Measurements from ENCODE around the gene SVIL. TPM values are rescaled to one million over a fixed set of nuclear protein-coding genes. Genes with fewer than 3 reads are reported as not detected.
"Not testable (repeated sequence)": the region's sequence is repeated elsewhere in the genome, so short reads cannot be mapped to it uniquely, and the experiment has no call there.

The SVIL gene
- total RNA-seq, 4 donors from 2014 or later = 585 to 1,262 (median 942) TPM

GRCh38 chr10:29578457-29578856 is 56.3 kb downstream of the SVIL start:
- H3K9me3 ChIP-seq = no peaks in the 10 kb centered on the region
- no peak for TF ChIP-seq POLR2A (IDR thresholded peaks at IDR 0.05)
- TF ChIP-seq POLR2AphosphoS5 (IDR thresholded peaks at IDR 0.05) = no peak
- TF ChIP-seq CTCF (IDR thresholded peaks at IDR 0.05) = no peak
- no peak for TF ChIP-seq EP300 (IDR thresholded peaks at IDR 0.05)
- ATAC-seq = no peak
- no peak overlapping the region for H3K4me3 ChIP-seq
- no peaks in the 10 kb centered on the region for H3K27me3 ChIP-seq
- H3K27ac ChIP-seq = no peak overlapping the region
- peaks cover 0 to 63% (median 0%) of the 10 kb centered on the region in 3 donors for H3K4me1 ChIP-seq
- H3K36me3 ChIP-seq = peaks cover 0 to 13% of the 10 kb centered on the region in 2 donors
- 41 to 75% methylated on average over 2 to 3 of the region's 3 CpGs for WGBS, 2 donors (ENCODE audit: low coverage in 1 of 2)

DNA sequence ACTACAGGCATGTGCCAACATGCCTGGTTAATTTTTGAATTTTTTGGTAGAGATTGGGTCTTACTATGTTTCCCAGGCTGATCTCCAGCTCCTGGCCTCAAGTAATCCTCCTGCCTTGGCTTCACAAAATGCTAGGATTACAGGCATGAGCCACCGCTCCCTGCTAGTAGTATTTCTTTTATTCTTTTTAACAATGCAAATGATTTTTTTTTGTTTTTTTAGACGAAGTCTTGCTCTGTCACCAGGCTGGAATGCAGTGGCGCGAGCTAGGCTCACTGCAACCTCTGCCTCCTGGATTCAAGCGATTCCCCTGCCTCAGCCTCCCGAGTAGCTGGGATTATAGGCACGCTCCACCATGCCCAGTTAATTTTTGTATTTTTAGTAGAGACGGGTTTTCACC is 58.1 kb downstream of the SVIL start:
- Histone ChIP-seq H3K27me3 (no peaks in the 10 kb centered on the region), H3K27ac (no peak overlapping the region), H3K4me1 (peaks cover 0 to 48% (median 0%) of the 10 kb centered on the region in 3 donors), H3K4me3 (no peak overlapping the region), H3K36me3 (peaks cover 0 to 13% of the 10 kb centered on the region in 2 donors), H3K9me3 (no peaks in the 10 kb centered on the region)
- WGBS, 2 donors (ENCODE audit: low coverage in 1 of 2) = 87 to 89% methylated on average over 5 to 8 of the region's 8 CpGs
- no peak for ATAC-seq
- no peak for TF ChIP-seq EP300 (IDR thresholded peaks at IDR 0.05)
- TF ChIP-seq CTCF (IDR thresholded peaks at IDR 0.05) = no peak
- no peak for TF ChIP-seq POLR2AphosphoS5 (IDR thresholded peaks at IDR 0.05)
- TF ChIP-seq POLR2A (IDR thresholded peaks at IDR 0.05) = no peak

DNA sequence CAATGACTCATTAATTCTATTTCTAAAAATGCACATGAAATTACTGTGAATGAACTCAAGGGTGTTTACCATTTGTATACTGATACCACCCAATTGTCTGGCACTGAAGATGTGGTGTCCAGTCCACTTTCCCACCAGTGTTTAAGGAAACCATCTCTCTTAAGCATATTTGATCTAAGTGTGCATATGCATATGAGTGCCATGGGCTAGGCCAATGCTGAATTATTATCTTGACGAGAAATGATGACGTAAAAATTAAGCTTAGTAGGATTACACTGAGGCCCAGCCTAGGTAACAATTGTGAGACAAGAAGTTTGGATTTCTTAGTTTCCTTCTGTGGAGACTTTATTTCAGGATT is 59.7 kb downstream of the SVIL start:
- H3K9me3 ChIP-seq = no peaks in the 10 kb centered on the region
- no peaks in the 10 kb centered on the region for H3K27me3 ChIP-seq
- H3K4me1 ChIP-seq = peaks cover 0 to 48% (median 0%) of the 10 kb centered on the region in 3 donors
- peak overlapping the region in 1 of 4 donors; percentile 35 for H3K27ac ChIP-seq
- TF ChIP-seq CTCF (IDR thresholded peaks at IDR 0.05) (no peak), POLR2AphosphoS5 (IDR thresholded peaks at IDR 0.05) (no peak), EP300 (IDR thresholded peaks at IDR 0.05) (no peak), POLR2A (IDR thresholded peaks at IDR 0.05) (no peak)
- no peak overlapping the region for H3K4me3 ChIP-seq
- WGBS, 2 donors (ENCODE audit: low coverage in 1 of 2) = 81 to 100% methylated on average over 2 of the region's 2 CpGs
- no peak for ATAC-seq
- H3K36me3 ChIP-seq = peaks cover 0 to 13% of the 10 kb centered on the region in 2 donors

DNA sequence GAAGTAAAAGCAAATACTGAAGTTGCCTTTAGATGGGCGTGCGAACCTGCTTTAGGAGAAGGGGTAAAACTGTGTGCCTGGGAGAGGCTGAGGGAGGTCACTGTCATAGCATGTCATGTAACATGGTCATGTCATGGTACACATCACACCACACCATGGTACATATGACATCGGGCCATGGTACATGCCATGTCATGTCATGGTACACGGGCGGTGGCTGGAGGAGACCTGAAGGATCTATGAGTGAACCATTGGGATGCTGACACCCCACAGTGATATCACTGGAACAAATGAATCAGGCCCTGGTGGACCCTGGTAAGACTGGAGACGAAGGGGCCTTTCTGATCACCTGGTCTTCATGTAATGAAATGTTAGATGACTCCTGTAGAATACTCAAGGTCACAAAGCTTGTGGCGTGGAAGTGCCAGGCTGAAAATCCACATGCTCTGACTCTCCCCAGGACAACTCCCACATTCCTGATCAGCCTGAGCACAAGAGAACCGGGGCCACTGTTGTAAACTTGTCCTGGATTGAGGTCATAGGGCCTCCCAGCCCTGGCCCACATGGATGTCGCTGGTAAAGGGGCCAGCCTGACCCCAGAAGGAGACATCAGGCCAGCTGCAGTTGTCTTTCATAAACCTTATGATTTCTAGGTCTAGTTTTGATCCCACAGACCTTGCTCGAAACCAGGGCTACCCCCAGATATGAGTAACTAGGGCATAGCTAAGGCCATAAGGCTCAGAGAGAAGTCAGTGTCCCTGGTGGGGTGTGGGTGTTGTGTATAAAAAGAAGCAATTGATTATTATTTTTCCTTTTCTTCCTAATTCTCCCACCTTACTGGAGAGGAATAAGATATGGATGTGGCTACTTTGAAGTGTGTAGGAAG is 60.3 kb downstream of the SVIL start:
- Histone ChIP-seq H3K4me1 (peaks cover 0 to 48% (median 0%) of the 10 kb centered on the region in 3 donors), H3K27ac (peak overlapping the region in 3 of 4 donors; percentile 15 to 35 (median 32))
- peak; percentile 21 for TF ChIP-seq POLR2AphosphoS5 (IDR thresholded peaks at IDR 0.05)
- not testable (repeated sequence) for H3K36me3 ChIP-seq, H3K9me3 ChIP-seq, H3K27me3 ChIP-seq, ATAC-seq, H3K4me3 ChIP-seq
- WGBS, 2 donors (ENCODE audit: low coverage in 1 of 2) = 72 to 74% methylated on average over 4 to 5 of the region's 10 CpGs

GRCh38 chr10:29570248-29570647 is 64.5 kb downstream of the SVIL start:
- ATAC-seq, H3K27me3 ChIP-seq, H3K4me3 ChIP-seq, H3K9me3 ChIP-seq, H3K27ac ChIP-seq: not testable (repeated sequence)
- Histone ChIP-seq H3K36me3 (peaks cover 0 to 29% of the 10 kb centered on the region in 2 donors), H3K4me1 (peaks cover 0 to 78% (median 0%) of the 10 kb centered on the region in 3 donors)
- 13 to 21% methylated on average over 2 of the region's 2 CpGs for WGBS, 2 donors (ENCODE audit: low coverage in 1 of 2)

DNA sequence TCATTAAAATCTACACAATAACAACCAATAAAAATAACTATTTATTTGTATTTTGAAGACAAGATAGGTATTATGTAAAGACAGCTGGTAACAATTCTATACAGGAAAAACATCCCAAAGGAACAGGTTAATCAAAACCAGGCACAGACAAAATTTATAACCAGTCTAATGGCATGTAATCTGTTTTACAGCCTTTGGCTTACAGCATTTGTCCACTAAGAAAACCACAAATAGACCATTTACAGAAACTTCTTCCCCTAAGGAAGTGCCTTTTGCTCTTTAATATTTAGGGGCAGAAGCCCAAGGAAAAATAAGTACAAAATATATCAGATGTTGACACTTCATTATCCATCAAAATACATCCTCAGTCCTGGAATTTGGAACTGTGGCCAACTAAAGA is 65.0 kb downstream of the SVIL start:
- peaks cover 0 to 31% of the 10 kb centered on the region in 2 donors for H3K36me3 ChIP-seq
- no peak for TF ChIP-seq POLR2A (IDR thresholded peaks at IDR 0.05)
- no peak for TF ChIP-seq EP300 (IDR thresholded peaks at IDR 0.05)
- TF ChIP-seq POLR2AphosphoS5 (IDR thresholded peaks at IDR 0.05) = no peak
- TF ChIP-seq CTCF (IDR thresholded peaks at IDR 0.05) = no peak
- no peak overlapping the region for H3K4me3 ChIP-seq
- ATAC-seq = no peak
- peaks cover 0 to 78% (median 0%) of the 10 kb centered on the region in 3 donors for H3K4me1 ChIP-seq
- no peaks in the 10 kb centered on the region for H3K27me3 ChIP-seq
- H3K9me3 ChIP-seq = no peaks in the 10 kb centered on the region
- peak overlapping the region in 1 of 4 donors; percentile 2 for H3K27ac ChIP-seq
